Fibroblast of mammary gland (primary cell): Measurements from ENCODE around the gene SPACA4.
A peak's percentile ranks its signal among the peaks of the same experiment; 100 is the strongest.

ENCODE experiments used
- DNase-seq: peaks from one replicate; pipeline ENCODE4 v3.0.0-alpha.2; 2010; ENCODE audit warnings: low read depth
- H3K4me3 ChIP-seq: 2 replicates; pipeline ENCODE4 v1.5.1; 2011; ENCODE audit warnings: low read depth, mild to moderate bottlenecking, low read length, moderate library complexity; ENCODE audit not compliant: control insufficient read depth
- TF ChIP-seq, protein P1 (sequence below): conservative IDR thresholded peaks from 2 replicates; pipeline ENCODE4 v1.5.1; 2011; ENCODE audit warnings: low read depth, low read length, inconsistent platforms; ENCODE audit not compliant: control insufficient read depth, insufficient read depth

The SPACA4 gene

DNA sequence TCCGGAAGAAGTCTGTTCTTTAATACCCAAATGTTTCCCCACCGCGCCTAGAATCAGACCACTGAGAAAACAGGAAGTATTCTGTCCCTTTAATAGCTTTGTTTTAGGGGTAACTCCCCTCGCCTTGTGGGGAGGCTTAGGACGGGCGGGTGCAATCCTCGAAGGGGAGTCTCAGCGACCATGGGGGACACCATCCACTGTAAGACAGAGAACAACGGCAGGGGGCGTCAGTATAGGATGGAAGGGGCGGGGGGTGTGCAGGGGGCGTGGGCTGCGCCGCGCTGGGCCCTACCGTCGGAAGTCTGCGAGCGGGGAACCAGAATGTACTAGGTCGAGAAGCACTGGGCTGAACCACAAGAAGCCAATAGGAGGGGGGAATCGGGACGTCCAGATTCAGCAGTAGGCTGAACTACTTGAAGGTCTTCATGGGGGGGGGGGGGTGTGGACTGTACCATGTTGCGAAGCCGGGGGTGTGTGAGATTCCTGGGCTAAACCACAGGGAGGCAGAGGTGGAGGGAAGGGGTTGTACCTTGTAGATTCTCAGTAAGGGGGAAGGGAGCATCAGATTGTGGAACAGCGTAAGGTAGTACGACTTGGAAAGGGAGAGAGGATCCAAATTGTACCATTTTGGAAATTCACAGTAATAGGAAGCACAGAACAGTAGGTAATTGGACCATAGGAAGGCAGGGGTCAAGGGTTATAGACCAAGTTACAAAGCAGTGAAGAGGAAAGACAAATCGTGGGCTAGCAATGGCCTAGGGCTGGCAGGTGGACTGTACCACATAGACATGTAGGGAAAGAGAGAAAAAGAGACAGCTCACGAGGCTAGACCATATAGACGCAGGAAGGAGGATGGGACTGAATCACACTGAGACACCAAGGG lies 31.6 kb downstream of the SPACA4 start:
- DNase-seq: peak; percentile 91
- H3K4me3 ChIP-seq: peak overlapping the region; percentile 50
- TF ChIP-seq, protein P1, sequence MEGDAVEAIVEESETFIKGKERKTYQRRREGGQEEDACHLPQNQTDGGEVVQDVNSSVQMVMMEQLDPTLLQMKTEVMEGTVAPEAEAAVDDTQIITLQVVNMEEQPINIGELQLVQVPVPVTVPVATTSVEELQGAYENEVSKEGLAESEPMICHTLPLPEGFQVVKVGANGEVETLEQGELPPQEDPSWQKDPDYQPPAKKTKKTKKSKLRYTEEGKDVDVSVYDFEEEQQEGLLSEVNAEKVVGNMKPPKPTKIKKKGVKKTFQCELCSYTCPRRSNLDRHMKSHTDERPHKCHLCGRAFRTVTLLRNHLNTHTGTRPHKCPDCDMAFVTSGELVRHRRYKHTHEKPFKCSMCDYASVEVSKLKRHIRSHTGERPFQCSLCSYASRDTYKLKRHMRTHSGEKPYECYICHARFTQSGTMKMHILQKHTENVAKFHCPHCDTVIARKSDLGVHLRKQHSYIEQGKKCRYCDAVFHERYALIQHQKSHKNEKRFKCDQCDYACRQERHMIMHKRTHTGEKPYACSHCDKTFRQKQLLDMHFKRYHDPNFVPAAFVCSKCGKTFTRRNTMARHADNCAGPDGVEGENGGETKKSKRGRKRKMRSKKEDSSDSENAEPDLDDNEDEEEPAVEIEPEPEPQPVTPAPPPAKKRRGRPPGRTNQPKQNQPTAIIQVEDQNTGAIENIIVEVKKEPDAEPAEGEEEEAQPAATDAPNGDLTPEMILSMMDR: no peak

DNA sequence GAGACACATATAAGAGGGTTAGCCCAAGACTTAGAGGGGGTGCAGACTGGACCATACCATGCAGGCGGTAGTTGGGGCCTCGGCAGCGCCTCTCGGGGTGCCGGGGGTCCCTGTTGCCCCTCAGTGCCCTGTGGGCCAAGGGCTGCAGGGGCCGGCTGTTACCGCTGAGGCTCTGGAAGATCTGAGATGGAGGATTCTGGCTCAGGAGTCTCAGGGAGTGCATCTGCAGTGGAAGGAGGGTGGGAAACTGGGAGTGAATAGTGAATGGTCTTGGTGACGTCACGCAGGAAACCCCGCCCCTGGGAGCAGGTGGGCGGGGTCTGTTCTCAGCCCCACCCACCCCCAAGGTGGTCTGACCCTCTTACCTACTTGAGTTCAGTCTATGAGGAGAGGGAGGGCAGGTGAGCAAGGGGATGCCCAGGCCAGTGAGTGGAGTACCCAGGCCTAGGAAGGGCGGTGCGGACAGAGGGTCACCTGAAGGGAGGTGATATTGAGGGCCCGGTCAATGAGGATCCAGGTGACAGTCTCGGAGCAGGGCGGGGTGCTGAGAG lies 32.4 kb downstream of the SPACA4 start:
- no peak overlapping the region for H3K4me3 ChIP-seq
- DNase-seq: no peak
- TF ChIP-seq, protein P1: no peak

DNA sequence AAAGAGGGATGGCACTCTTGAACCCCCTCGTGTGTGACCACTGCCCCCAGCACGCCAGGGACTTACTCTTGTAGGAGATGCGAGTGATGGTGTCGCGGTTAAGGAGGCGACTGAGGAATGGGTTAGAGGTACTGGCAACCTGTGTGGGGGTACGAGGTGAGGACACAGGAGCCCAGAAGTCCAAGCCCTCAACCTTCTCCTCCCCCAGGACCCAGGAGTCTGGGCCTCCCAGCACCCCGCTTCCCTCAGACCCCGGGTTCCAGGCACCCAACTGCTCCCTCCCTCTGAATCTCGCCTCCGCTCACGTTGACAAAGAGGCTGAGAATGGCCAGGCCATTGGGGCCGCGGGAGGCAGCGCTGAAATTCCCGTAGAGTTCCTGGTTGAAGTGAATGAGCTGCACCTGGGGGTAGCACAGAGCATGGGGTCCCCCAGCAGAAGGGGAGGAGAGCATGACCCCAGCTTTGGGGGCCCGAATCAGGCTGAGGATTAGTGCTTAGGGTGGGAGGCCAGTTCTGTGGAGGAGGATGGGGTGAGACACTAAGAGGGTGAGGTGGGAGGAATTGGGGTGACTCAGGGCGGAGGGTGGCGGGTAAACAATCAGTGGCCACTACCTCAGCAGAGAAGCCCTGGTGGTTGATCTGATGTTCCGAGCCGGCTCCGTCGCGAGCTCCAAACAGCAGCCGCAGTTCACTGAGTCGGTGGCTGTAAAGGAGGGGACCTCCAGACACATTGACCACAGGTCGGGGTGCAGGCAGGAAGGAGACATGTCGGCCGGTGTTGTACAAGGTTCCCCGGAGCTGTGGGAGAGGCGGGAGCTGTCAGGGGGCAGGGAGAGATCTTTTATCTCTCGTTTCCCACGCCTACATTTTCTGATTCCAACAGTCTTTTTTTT lies 33.2 kb downstream of the SPACA4 start:
- no peak for DNase-seq
- TF ChIP-seq, protein P1: no peak
- no peak overlapping the region for H3K4me3 ChIP-seq

DNA sequence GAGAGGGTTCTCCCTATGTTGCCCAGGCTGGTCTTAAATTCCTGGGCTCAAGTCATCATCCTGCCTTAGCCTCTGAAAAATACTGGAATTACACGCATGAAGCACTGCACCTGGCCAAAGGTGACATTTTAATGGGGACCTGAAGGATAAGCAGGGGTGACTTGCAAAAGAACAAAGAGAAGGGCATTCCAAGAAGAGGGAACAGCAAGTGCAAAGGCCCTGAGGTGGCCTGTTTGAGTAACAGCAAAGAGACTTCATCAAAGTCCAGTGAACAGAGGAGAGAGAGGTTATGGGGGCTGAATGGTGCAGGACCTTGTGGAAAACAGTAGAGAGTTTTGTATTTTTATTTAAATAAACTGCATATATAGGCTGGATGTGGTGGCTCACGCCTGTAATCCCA lies 35.3 kb downstream of the SPACA4 start:
- no peak for DNase-seq
- H3K4me3 ChIP-seq: no peak overlapping the region
- TF ChIP-seq, protein P1: no peak

DNA sequence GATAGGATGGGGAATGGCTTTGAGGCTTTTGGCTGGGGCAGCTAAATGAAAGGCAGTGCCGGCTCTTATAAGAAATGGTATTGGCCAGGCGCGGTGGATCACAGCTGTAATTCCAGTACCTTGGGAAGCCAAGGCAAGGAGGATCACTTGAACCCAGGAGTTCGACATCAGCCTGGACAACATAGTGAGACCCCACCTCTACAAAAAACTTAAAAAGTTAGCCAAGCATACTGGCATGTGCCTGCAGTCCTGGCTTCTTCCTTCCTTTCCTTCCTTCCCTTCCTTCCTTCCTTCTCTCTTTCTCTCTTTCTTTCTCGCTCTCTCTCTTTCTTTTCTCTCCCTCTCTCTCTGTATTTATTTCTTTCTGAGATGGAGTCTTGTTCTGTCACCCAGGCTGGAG lies 36.3 kb downstream of the SPACA4 start:
- TF ChIP-seq, protein P1: no peak
- DNase-seq: no peak
- H3K4me3 ChIP-seq: no peak overlapping the region

DNA sequence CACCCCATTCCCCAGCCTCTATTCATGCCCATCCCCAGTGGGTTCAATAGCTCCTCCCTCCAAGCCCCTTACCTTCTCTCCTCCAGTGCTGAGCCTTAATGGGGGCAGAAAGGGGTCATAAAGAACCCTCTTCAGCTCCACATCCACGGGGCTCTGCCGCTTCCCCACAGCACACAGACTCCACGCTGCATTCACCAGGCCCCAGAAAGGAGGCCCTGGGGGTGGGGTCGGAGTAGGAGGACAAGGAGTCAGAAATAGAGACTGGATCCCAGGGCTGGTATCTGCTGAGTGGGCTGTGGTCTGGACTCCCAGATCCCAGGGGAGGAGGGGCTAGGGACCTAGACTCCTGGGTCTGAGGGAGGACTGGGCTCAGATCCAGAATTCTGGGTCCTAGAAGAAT lies 37.8 kb downstream of the SPACA4 start:
- DNase-seq: no peak
- no peak overlapping the region for H3K4me3 ChIP-seq

More for the DNA sequence above, 37.8 kb downstream of the SPACA4 start:
- TF ChIP-seq, protein P1: no peak
